HCT116 (cell line): ENCODE data around the gene ACY1. TPM values are rescaled to one million over a fixed set of nuclear protein-coding genes. Genes with fewer than 3 reads are reported as not detected.

Experiments used
- ATAC-seq: fragments of 200-7000 bp; cut with Tn5 transposase; 2 replicates; pipeline ENCODE4 v1.9.1; 2020; ENCODE audit warnings: mild to moderate bottlenecking, moderate library complexity
- BruUV-seq: library from RNA; stranded (reverse); fragments of 400-500 nt; replicated peaks from 2 replicates; lab custom pipeline; 2021; lab: Mats Ljungman, UMichigan
- CTCF ChIA-PET: fragments of 300-600 bp; sonication (Branson Sonifier 250); formaldehyde crosslinking; loops from one replicate; lab custom pipeline; 2021; ENCODE audit warnings: antibody characterized with exemption; lab: Charles Lee
- POLR2A ChIA-PET: fragments of 300-600, 350-600 bp; sonication (Branson Sonifier 250); formaldehyde crosslinking; loops from one replicate; lab custom pipeline; 2021; ENCODE audit warnings: antibody characterized with exemption; lab: Charles Lee
- RAD21 ChIA-PET, 2 experiments: fragments of 300-600 bp; sonication (Branson Sonifier 250); formaldehyde crosslinking; loops; one replicate each; lab custom pipeline; 2023; ENCODE audit warnings: low total read pairs in 2 of 2; ENCODE audit not compliant: uncharacterized antibody in 2 of 2, unreplicated experiment in 2 of 2, low non-redundant PET in 1 of 2; lab: Charles Lee
- DNase-seq: peaks from one replicate; pipeline ENCODE4 v3.0.0-alpha.2; 2010; ENCODE audit warnings: low read depth, low spot score
- H2AFZ ChIP-seq: fragments of 200-600 bp; shearing (Covaris generic), sonication (generic); 2 replicates; pipeline ENCODE4 v1.6.1; 2017; ENCODE audit warnings: low read depth, mixed run types, mixed read lengths, antibody characterized with exemption, low read length; ENCODE audit not compliant: poor library complexity, severe bottlenecking
- H3K27ac ChIP-seq: 2 replicates; pipeline ENCODE4 v1.5.1; 2012; ENCODE audit warnings: low read depth, low read length
- H3K27me3 ChIP-seq: fragments of 200-600 bp; sonication (generic); 2 replicates; pipeline ENCODE4 v1.6.1; 2016; ENCODE audit warnings: mixed run types, low read length, mixed read lengths; ENCODE audit not compliant: insufficient read depth
- H3K36me3 ChIP-seq, 2 experiments: fragments of 200-500 bp in 1 of 2; fragments of 200-600 bp in 1 of 2; sonication (Bioruptor generic) in 1 of 2; sonication (generic) in 1 of 2; 2 replicates each; pipeline versions ENCODE4 v1.5.1 to v1.6.1; 2014 to 2016; ENCODE audit warnings: low read length in 2 of 2, inconsistent platforms in 1 of 2, mixed read lengths in 1 of 2, mixed run types in 1 of 2; ENCODE audit not compliant: insufficient read depth in 2 of 2, control insufficient read depth in 1 of 2
- H3K4me1 ChIP-seq, 2 experiments: fragments of 200-600 bp in 1 of 2; sonication (generic) in 1 of 2; 2 replicates each; pipeline versions ENCODE4 v1.5.1 to v1.6.1; 2012 to 2017; ENCODE audit warnings: low read length in 2 of 2, inconsistent platforms in 1 of 2, mild to moderate bottlenecking in 1 of 2, mixed read lengths in 1 of 2, mixed run types in 1 of 2, moderate library complexity in 1 of 2; ENCODE audit not compliant: insufficient read depth in 2 of 2, control insufficient read depth in 1 of 2
- H3K4me2 ChIP-seq: fragments of 200-600 bp; sonication (generic); 2 replicates; pipeline ENCODE4 v1.6.1; 2017; ENCODE audit warnings: mixed run types, low read length, mixed read lengths
- H3K4me3 ChIP-seq, 2 experiments: fragments of 200-600 bp in 1 of 2; sonication (generic) in 1 of 2; replicated peaks in 1 of 2; 2 replicates each; pipeline ENCODE4 v1.5.1; 2011 to 2016; ENCODE audit warnings: low read length in 2 of 2, control low read depth in 1 of 2, low read depth in 1 of 2, mild to moderate bottlenecking in 1 of 2, mixed read lengths in 1 of 2, mixed run types in 1 of 2
- H3K79me2 ChIP-seq: fragments of 200-600 bp; sonication (generic); 2 replicates; pipeline ENCODE4 v1.6.1; 2017; ENCODE audit warnings: mild to moderate bottlenecking, mixed run types, low read length, moderate library complexity, mixed read lengths; ENCODE audit not compliant: insufficient read depth
- H3K9ac ChIP-seq: fragments of 200-600 bp; sonication (generic); 2 replicates; pipeline ENCODE4 v1.6.1; 2016; ENCODE audit warnings: low read length, mixed read lengths
- H3K9me2 ChIP-seq: fragments of 200-600 bp; sonication (generic), shearing (Covaris generic); 2 replicates; pipeline ENCODE4 v1.6.1; 2017; ENCODE audit warnings: mixed run types, mild to moderate bottlenecking, moderate library complexity; ENCODE audit not compliant: insufficient read depth
- H3K9me3 ChIP-seq, 2 experiments: fragments of 200-500 bp in 1 of 2; fragments of 200-600 bp in 1 of 2; sonication (Bioruptor generic) in 1 of 2; sonication (generic) in 1 of 2; 2 replicates each; pipeline ENCODE4 v1.6.1; 2014 to 2017; ENCODE audit warnings: low read length in 2 of 2, mixed read lengths in 2 of 2, inconsistent platforms in 1 of 2, low read depth in 1 of 2, mild to moderate bottlenecking in 1 of 2, mixed run types in 1 of 2, moderate library complexity in 1 of 2; ENCODE audit not compliant: control insufficient read depth in 1 of 2, insufficient read depth in 1 of 2
- H4K20me1 ChIP-seq: fragments of 200-600 bp; sonication (generic), shearing (Covaris generic); 2 replicates; pipeline ENCODE4 v1.6.1; 2017; ENCODE audit warnings: mixed run types, mild to moderate bottlenecking, moderate library complexity; ENCODE audit not compliant: insufficient read depth
- ATF3 ChIP-seq: IDR thresholded peaks from 2 replicates; pipeline ENCODE4 v1.6.1; 2012
- CBX3 ChIP-seq: IDR thresholded peaks from 2 replicates; pipeline ENCODE4 v1.6.1; 2012; ENCODE audit warnings: low read depth
- CEBPB ChIP-seq: IDR thresholded peaks from 2 replicates; pipeline ENCODE4 v1.6.1; 2012; ENCODE audit warnings: low read depth
- EGR1 ChIP-seq: IDR thresholded peaks from 2 replicates; pipeline ENCODE4 v1.6.1; 2012; ENCODE audit warnings: low read depth
- ELF1 ChIP-seq: IDR thresholded peaks from 2 replicates; pipeline ENCODE4 v1.6.1; 2012; ENCODE audit warnings: low read depth, borderline replicate concordance
- EZH2 ChIP-seq: fragments of 200-600 bp; sonication (generic); IDR thresholded peaks from 2 replicates; pipeline ENCODE4 v1.6.1; 2017; ENCODE audit warnings: antibody characterized with exemption, mixed run types
- EZH2phosphoT487 ChIP-seq: fragments of 200-600 bp; IDR thresholded peaks from 2 replicates; pipeline ENCODE4 v1.6.1; 2018; ENCODE audit warnings: antibody characterized with exemption, borderline replicate concordance
- MAX ChIP-seq: IDR thresholded peaks from 2 replicates; pipeline ENCODE4 v1.6.1; 2012
- POLR2AphosphoS5 ChIP-seq: IDR thresholded peaks from 2 replicates; pipeline ENCODE4 v1.6.1; 2011; ENCODE audit warnings: mild to moderate bottlenecking, low read depth, low read length, moderate library complexity
- RAD21 ChIP-seq: IDR thresholded peaks from 2 replicates; pipeline ENCODE4 v1.6.1; 2012; ENCODE audit warnings: low read depth, mild to moderate bottlenecking
- SIN3A ChIP-seq: IDR thresholded peaks from 2 replicates; pipeline ENCODE4 v1.6.1; 2012; ENCODE audit warnings: low read depth
- SRF ChIP-seq: IDR thresholded peaks from 2 replicates; pipeline ENCODE4 v1.6.1; 2012; ENCODE audit warnings: low read depth
- intact Hi-C: fragments of 100-400 bp; cut with micrococcal nuclease; formaldehyde crosslinking; loops from 2 replicates; pipeline ENCODE4 v1.10.0; 2022
- total RNA-seq: library from RNA; stranded (reverse); gene quantifications from one replicate; pipeline ENCODE4 v1.2.1, GENCODE V29; 2021; ENCODE audit not compliant: unreplicated experiment

The ACY1 gene
- total RNA-seq, 1 experiment from 2014 or later, result 73.2 TPM

- DNase-seq, result no peak
- Histone ChIP-seq H3K4me1 (peaks cover 23 to 29% of the 10 kb centered on the region in 2 experiments), H3K27me3 (no peaks in the 10 kb centered on the region), H3K4me2 (peak overlapping the region; percentile 100), H3K4me3 (peak overlapping the region in 1 of 2 experiments; percentile 89; a peak in 2 of 4 replicates), H3K27ac (peak overlapping the region; percentile 96), H3K9me2 (no peaks in the 10 kb centered on the region), H3K79me2 (peaks cover 30% of the 10 kb centered on the region)
- ATAC-seq, result no peak
- BruUV-seq, result no TSS peak
- CTCF ChIA-PET, result interaction anchor here (0.7 to 2.4 kb wide), 9 partner anchors 18 to 277 kb away, joined by 3 to 46 read pairs (median 4); partner anchors contain the start of genes ABHD14A, ABHD14B, ACY1 and RPL29
- RAD21 ChIA-PET, result interaction anchor here (0.6 to 1.6 kb wide), 3 partner anchors 30 to 60 kb away, joined by 4 to 6 read pairs (median 4); partner anchors contain the start of genes ABHD14A (in 1 of the 2) and ABHD14B (in 1 of the 2)
- no peak for TF ChIP-seq MAX
- no peak for TF ChIP-seq POLR2AphosphoS5
- TF ChIP-seq SRF, result no peak
- no peak for TF ChIP-seq EZH2
- TF ChIP-seq CBX3, result no peak
- no peak for TF ChIP-seq ELF1
- TF ChIP-seq EZH2phosphoT487, result no peak
- TF ChIP-seq ATF3, result no peak
- no peak for TF ChIP-seq SIN3A
- TF ChIP-seq CEBPB, result no peak
- TF ChIP-seq RAD21, result no peak
- no peak for TF ChIP-seq EGR1
- TF ChIP-seq, all 23 proteins: peak for 0
- Histone ChIP-seq H3K9me3 (no peaks in the 10 kb centered on the region), H3K36me3 (peaks cover 0 to 6% of the 10 kb centered on the region in 2 experiments), H4K20me1 (0 out of 2 replicates have a peak, but pooled peaks cover 4% of the 10 kb centered on the region), H3K9ac (peak overlapping the region; percentile 96), H2AFZ (no peak overlapping the region)
- intact Hi-C loops, result loop anchor here (2.0 to 5.0 kb wide), 2 partner anchors 57 to 209 kb away; partner anchors contain the start of gene POC1A
- POLR2A ChIA-PET, result interaction anchor here (1.1 to 2.3 kb wide), 7 partner anchors 10 to 52 kb away, joined by 3 to 31 read pairs (median 8); partner anchors contain the start of genes ABHD14A, ABHD14B, ACY1 and RPL29
Measured at GRCh38 chr3:51943451-51944391, 39.6 kb upstream of the ACY1 start.
